SK-N-SH treated with all-trans-retinoic acid at 6 μM for 48 hours (cell line): Measurements from ENCODE around the gene FAM78B.

Source experiments
- ATAC-seq: fragments of 200-7000 bp; cut with Tn5 transposase; 3 replicates; pipeline ENCODE4 v1.9.1; 2020; ENCODE audit warnings: mild to moderate bottlenecking, moderate library complexity
- ESRRG ChIP-seq: fragments of 250-450 bp; sonication (Bioruptor Pico); IDR thresholded peaks from 2 replicates; pipeline ENCODE4 v1.6.1; 2021; ENCODE audit warnings: mild to moderate bottlenecking
- GLIS3 ChIP-seq: fragments of 250-450 bp; sonication (Bioruptor Pico); IDR thresholded peaks from 2 replicates; pipeline ENCODE4 v1.5.0; 2020; ENCODE audit warnings: mild to moderate bottlenecking, moderate library complexity
- ISL1 ChIP-seq: fragments of 250-450 bp; sonication (Bioruptor Pico); IDR thresholded peaks from 2 replicates; pipeline ENCODE4 v2.1.2; 2022; ENCODE audit warnings: mild to moderate bottlenecking, moderate library complexity
- RARB ChIP-seq: fragments of 250-450 bp; sonication (Bioruptor Pico); IDR thresholded peaks from 2 replicates; pipeline ENCODE4 v1.8.0; 2021; ENCODE audit warnings: mild to moderate bottlenecking, moderate library complexity
- TCF4 ChIP-seq: fragments of 250-450 bp; sonication (Bioruptor Pico); IDR thresholded peaks from 2 replicates; pipeline ENCODE4 v1.8.0; 2021; ENCODE audit warnings: mild to moderate bottlenecking, moderate library complexity, borderline replicate concordance
- ZC3H10 ChIP-seq: fragments of 250-450 bp; sonication (Bioruptor Pico); IDR thresholded peaks from 2 replicates; pipeline ENCODE4 v1.5.1; 2021; ENCODE audit warnings: mild to moderate bottlenecking, moderate library complexity
- ZFP30 ChIP-seq: fragments of 450-650 bp; formaldehyde crosslinking; IDR thresholded peaks from 2 replicates; pipeline ENCODE4 v1.5.0; 2022; ENCODE audit warnings: mild to moderate bottlenecking, moderate library complexity
- ZNF565 ChIP-seq: fragments of 450-650 bp; formaldehyde crosslinking; conservative IDR thresholded peaks from 2 replicates; pipeline ENCODE4 v1.5.0; 2020; ENCODE audit warnings: low read depth, mild to moderate bottlenecking, moderate library complexity
- ZNF70 ChIP-seq: fragments of 450-650 bp; formaldehyde crosslinking; IDR thresholded peaks from 2 replicates; pipeline ENCODE4 v1.5.0; 2020; ENCODE audit warnings: mild to moderate bottlenecking, moderate library complexity
- ZNF8 ChIP-seq: fragments of 450-650 bp; formaldehyde crosslinking; IDR thresholded peaks from 2 replicates; pipeline ENCODE4 v1.5.0; 2020; ENCODE audit warnings: mild to moderate bottlenecking, moderate library complexity
- TF ChIP-seq, protein P1 (sequence below): fragments of 250-450 bp; sonication (Bioruptor Pico); IDR thresholded peaks from 2 replicates; pipeline ENCODE4 v1.5.0; 2020; ENCODE audit warnings: mild to moderate bottlenecking, moderate library complexity
- TF ChIP-seq, protein P2 (sequence below): fragments of 250-450 bp; sonication (Bioruptor Pico); IDR thresholded peaks from 2 replicates; pipeline ENCODE4 v1.8.0; 2021; ENCODE audit warnings: low read depth, mild to moderate bottlenecking, moderate library complexity, borderline replicate concordance
- TF ChIP-seq, protein P3 (sequence below): fragments of 250-450 bp; sonication (Bioruptor Pico); IDR thresholded peaks from 2 replicates; pipeline ENCODE4 v1.5.1; 2021; ENCODE audit warnings: mild to moderate bottlenecking, moderate library complexity
- TF ChIP-seq, protein P4 (sequence below): fragments of 250-450 bp; sonication (Bioruptor Pico); IDR thresholded peaks from 2 replicates; pipeline ENCODE4 v1.5.1; 2020; ENCODE audit warnings: low read depth, mild to moderate bottlenecking, moderate library complexity

The FAM78B gene

DNA sequence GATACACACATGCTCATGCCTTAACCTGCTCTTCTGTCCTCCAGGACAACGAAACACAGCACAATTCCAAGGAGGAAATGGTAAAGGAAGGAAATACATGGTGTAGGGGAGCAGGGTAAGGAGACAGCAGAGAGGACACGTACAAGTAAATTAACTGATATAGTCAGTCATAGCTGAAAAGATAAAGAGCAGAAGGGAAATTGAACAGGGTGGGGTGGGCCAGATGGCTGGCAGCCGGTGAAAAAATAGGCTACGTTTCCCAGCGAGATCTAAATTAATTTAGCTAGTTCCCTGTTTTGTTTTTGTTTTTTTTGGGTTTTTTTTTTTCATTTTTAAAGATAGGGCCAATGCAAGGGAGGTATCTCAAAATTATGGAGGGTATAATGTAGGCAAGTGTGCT, 109.2 kb downstream of the FAM78B start:
- ATAC-seq, result no peak
- no peak for TF ChIP-seq ZNF70 (CRISPR knock-in tag)
- no peak for TF ChIP-seq ZNF8 (CRISPR knock-in tag)
- TF ChIP-seq, protein P1, sequence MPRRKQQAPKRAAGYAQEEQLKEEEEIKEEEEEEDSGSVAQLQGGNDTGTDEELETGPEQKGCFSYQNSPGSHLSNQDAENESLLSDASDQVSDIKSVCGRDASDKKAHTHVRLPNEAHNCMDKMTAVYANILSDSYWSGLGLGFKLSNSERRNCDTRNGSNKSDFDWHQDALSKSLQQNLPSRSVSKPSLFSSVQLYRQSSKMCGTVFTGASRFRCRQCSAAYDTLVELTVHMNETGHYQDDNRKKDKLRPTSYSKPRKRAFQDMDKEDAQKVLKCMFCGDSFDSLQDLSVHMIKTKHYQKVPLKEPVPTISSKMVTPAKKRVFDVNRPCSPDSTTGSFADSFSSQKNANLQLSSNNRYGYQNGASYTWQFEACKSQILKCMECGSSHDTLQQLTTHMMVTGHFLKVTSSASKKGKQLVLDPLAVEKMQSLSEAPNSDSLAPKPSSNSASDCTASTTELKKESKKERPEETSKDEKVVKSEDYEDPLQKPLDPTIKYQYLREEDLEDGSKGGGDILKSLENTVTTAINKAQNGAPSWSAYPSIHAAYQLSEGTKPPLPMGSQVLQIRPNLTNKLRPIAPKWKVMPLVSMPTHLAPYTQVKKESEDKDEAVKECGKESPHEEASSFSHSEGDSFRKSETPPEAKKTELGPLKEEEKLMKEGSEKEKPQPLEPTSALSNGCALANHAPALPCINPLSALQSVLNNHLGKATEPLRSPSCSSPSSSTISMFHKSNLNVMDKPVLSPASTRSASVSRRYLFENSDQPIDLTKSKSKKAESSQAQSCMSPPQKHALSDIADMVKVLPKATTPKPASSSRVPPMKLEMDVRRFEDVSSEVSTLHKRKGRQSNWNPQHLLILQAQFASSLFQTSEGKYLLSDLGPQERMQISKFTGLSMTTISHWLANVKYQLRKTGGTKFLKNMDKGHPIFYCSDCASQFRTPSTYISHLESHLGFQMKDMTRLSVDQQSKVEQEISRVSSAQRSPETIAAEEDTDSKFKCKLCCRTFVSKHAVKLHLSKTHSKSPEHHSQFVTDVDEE (CRISPR knock-in tag), result no peak
- TF ChIP-seq ESRRG, result no peak
- no peak for TF ChIP-seq TCF4

DNA sequence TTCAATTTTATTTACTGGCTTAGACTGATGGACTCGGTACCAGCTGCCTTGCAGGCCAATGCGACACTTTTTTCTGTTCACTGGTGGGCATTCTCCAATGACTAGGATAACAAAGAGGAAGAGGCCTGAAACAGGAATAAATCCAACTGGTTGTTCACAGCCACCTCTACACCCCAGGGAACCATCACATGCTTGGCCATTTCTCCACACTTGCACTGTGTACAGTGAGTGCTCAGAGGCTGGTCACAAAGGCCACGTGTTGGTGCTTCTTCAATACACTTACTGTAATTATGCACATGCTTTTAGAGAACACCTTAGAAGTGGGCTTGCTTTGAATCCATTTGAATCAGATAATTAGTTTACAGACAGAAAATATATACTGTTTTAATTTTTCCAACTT, 113.4 kb downstream of the FAM78B start:
- TF ChIP-seq, protein P2, sequence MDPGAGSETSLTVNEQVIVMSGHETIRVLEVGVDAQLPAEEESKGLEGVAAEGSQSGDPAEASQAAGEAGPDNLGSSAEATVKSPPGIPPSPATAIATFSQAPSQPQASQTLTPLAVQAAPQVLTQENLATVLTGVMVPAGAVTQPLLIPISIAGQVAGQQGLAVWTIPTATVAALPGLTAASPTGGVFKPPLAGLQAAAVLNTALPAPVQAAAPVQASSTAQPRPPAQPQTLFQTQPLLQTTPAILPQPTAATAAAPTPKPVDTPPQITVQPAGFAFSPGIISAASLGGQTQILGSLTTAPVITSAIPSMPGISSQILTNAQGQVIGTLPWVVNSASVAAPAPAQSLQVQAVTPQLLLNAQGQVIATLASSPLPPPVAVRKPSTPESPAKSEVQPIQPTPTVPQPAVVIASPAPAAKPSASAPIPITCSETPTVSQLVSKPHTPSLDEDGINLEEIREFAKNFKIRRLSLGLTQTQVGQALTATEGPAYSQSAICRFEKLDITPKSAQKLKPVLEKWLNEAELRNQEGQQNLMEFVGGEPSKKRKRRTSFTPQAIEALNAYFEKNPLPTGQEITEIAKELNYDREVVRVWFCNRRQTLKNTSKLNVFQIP (CRISPR knock-in tag), result no peak
- TF ChIP-seq, protein P3, sequence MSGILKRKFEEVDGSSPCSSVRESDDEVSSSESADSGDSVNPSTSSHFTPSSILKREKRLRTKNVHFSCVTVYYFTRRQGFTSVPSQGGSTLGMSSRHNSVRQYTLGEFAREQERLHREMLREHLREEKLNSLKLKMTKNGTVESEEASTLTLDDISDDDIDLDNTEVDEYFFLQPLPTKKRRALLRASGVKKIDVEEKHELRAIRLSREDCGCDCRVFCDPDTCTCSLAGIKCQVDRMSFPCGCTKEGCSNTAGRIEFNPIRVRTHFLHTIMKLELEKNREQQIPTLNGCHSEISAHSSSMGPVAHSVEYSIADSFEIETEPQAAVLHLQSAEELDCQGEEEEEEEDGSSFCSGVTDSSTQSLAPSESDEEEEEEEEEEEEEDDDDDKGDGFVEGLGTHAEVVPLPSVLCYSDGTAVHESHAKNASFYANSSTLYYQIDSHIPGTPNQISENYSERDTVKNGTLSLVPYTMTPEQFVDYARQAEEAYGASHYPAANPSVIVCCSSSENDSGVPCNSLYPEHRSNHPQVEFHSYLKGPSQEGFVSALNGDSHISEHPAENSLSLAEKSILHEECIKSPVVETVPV (CRISPR knock-in tag), result no peak
- TF ChIP-seq, protein P1 (CRISPR knock-in tag), result no peak
- TF ChIP-seq ZNF565 (no peak), GLIS3 (CRISPR knock-in tag) (no peak), TCF4 (no peak), RARB (CRISPR knock-in tag) (no peak), ZFP30 (CRISPR knock-in tag) (no peak), ZC3H10 (CRISPR knock-in tag) (no peak)
- TF ChIP-seq, protein P4, sequence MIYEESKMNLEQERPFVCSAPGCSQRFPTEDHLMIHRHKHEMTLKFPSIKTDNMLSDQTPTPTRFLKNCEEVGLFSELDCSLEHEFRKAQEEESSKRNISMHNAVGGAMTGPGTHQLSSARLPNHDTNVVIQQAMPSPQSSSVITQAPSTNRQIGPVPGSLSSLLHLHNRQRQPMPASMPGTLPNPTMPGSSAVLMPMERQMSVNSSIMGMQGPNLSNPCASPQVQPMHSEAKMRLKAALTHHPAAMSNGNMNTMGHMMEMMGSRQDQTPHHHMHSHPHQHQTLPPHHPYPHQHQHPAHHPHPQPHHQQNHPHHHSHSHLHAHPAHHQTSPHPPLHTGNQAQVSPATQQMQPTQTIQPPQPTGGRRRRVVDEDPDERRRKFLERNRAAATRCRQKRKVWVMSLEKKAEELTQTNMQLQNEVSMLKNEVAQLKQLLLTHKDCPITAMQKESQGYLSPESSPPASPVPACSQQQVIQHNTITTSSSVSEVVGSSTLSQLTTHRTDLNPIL (CRISPR knock-in tag), result no peak
- no peak for ATAC-seq

DNA sequence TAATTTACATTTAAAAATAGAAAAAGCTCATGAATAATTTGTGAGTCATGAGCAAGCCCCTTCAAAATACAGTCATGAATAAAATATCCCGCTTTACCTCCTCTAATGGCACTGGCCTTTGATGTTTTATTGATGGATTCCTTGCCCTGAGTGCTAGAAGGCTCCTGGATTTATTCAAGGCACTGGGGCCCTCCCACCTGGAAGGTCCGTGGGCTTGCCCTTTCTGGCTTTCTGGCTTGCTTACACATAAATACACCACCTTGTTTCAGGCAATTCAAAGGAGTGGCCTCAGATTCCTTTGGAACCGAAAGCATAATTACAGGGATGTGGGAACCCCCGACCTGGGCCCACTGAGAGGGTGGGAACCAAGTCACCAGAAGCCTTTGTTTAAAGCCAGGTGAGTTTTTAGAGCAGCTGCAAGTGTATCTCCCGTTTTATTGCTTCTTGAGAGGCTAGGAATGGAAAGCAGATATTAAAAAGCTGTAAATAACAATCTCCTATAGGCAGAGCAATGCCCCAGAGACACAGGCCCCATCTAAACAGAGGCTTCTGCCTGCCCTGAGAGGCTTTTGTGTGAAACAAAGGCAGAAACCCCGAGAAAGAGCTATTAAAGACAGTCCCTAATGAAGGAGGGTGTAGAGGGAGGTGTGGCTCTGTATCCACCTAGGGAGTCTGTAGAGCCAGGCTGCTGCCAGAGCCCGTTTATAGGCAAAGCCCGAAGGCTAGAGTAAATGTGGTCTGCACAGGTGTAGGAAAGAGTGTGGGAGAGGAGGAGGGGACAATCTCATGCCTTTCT, 126.4 kb downstream of the FAM78B start:
- TF ChIP-seq ESRRG, result no peak
- TF ChIP-seq TCF4, result no peak
- TF ChIP-seq ZNF70 (CRISPR knock-in tag), result no peak
- TF ChIP-seq, protein P2 (CRISPR knock-in tag), result no peak
- no peak for TF ChIP-seq ZFP30 (CRISPR knock-in tag)
- TF ChIP-seq GLIS3 (CRISPR knock-in tag), result no peak
- TF ChIP-seq, protein P4 (CRISPR knock-in tag), result no peak
- no peak for TF ChIP-seq ISL1 (CRISPR knock-in tag)
- no peak for TF ChIP-seq ZNF565
- ATAC-seq, result no peak
